Fibroblast of mammary gland (primary cell): ENCODE measurements around the gene CDK5RAP3.
"Not testable (repeated sequence)": the region's sequence is repeated elsewhere in the genome, so short reads cannot be mapped to it uniquely, and the experiment has no call there.

Experiments
- DNase-seq: peaks from one replicate; pipeline ENCODE4 v3.0.0-alpha.2; 2010; ENCODE audit warnings: low read depth
- H3K4me3 ChIP-seq: 2 replicates; pipeline ENCODE4 v1.5.1; 2011; ENCODE audit warnings: low read depth, mild to moderate bottlenecking, low read length, moderate library complexity; ENCODE audit not compliant: control insufficient read depth
- CTCF ChIP-seq: conservative IDR thresholded peaks from 2 replicates; pipeline ENCODE4 v1.5.1; 2011; ENCODE audit warnings: low read depth, low read length, inconsistent platforms; ENCODE audit not compliant: control insufficient read depth, insufficient read depth

Gene CDK5RAP3

GRCh38 chr17:47982091-47982617 lies 11.2 kb downstream of the CDK5RAP3 start:
- no peak for DNase-seq
- no peak for TF ChIP-seq CTCF
- no peak overlapping the region for H3K4me3 ChIP-seq

DNA sequence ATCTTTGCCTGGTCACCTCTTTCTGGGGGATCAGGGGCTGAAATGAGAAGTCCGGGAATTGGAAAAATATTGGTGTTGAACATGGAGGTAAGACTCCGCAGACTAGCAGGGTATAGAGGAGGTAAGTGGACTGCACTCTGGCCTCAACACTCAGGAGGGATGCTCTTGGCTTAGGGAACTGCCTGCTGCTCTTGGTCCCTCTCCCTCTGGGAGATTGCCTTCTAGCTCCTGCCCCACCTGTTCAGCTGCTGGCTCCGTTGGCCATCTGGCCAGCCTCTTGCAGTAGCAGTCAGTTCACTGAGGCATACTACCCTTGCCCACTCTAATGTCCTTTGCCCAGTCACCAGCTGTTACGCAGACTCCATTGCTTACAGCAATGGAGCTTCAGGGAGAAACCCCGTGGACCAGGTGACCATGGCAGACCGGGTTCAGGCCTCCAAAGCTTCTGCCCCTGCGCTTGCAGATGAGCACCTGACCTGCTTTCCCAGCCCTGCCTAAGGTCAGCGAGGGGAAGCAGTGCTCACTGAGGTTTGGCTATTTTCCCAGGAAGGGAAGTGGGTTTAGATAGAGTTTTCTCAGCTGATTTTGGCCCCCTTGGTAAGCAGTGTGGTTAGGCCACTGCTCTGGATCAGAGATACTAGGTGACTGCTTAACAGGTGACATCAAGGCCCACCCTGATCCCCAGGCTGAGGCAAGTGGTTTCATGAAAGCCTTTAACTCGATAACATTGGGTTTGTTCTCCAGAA lies 11.9 kb downstream of the CDK5RAP3 start:
- TF ChIP-seq CTCF = no peak
- DNase-seq = no peak
- H3K4me3 ChIP-seq = no peak overlapping the region

DNA sequence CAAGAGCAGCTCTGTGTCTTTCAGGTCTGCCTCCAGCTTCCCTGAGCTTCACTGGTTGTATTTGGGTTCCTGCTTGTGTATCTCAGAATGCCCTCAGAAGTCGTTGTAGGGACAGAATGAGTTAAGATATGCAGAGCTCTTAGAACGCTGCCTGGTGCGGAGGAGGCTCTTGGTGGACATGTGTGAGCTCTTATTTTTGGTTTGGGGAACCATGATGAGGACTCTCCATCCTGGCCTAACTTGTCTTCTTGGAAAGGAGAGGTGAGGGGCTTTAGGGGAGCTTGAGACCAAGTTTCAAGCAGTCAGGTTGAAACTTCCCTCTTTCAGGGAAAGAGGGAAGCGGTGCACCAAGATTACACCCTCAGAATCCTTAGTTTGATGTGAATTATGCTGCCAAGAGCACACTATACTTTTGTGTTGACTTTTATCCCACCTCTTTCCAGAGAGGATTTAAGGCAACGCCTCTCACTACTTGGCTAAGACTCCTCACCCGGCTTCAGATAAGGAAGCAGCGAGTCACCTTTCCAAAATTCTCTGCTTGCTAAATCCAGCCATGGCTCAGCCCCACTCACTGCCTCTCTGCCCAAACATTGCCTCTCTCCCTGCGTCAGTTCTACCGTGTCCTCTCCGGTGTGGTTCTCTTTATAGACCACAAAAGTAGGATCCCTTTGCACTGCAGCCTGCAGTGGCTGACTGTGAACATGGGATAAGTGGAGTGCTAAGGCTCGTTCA lies 12.7 kb downstream of the CDK5RAP3 start:
- TF ChIP-seq CTCF = no peak
- no peak for DNase-seq
- no peak overlapping the region for H3K4me3 ChIP-seq

GRCh38 chr17:47986520-47986919 lies 15.6 kb downstream of the CDK5RAP3 start:
- no peak for TF ChIP-seq CTCF
- H3K4me3 ChIP-seq = no peak overlapping the region
- DNase-seq = no peak

DNA sequence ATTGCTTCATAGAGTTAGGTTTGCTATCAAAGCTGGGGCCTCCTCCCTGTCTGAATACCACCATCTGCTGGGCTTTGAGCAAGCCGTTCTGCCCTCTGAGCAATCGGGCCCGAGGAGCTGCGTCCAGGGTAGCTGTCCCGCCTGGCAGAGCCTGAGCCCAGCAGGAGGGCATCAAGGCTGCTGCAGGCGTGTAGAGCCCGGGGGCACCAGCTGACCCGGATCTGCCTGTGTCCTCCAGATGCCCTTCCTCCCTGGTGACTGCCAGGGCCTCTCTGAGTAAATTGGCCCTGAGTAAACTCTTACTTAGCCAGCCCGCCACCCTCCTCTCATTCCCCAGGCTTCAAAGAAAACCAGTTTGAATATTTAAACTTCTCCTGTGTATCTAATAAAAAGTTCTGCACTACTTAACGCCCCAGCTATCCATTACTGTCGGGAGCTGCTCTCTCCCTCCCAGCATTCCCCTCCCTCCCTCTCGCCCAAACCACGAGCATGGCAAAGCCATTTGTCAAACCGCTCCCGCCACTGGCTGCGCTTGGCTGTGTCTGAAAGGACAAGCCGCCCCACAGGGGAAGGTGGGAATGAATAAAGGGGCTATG lies 16.4 kb downstream of the CDK5RAP3 start:
- no peak for DNase-seq

GRCh38 chr17:47988445-47988844 lies 17.5 kb downstream of the CDK5RAP3 start:
- not testable (repeated sequence) for H3K4me3 ChIP-seq, DNase-seq

More for the DNA sequence above, 16.4 kb downstream of the CDK5RAP3 start:
- no peak overlapping the region for H3K4me3 ChIP-seq
- no peak for TF ChIP-seq CTCF

DNA sequence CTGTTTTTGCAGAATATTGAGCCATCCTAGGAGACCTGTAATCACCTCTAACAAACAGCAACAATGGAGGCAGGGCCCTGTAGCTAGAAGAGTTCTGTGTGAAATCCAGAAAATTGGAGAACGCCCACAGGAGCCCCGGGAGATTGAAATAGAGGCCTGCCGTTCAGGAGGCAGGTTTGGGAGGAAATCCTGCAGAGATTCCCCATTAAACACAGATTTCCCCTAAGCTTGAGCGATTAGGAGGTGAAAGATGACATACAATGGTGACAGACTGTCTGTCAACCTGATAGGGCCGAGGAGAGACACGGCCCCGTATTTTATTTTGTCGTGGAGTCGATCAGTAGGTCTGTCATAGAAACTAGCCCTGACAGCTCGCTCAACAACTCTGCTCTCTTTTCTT lies 18.2 kb downstream of the CDK5RAP3 start:
- no peak for TF ChIP-seq CTCF
- no peak for DNase-seq
- H3K4me3 ChIP-seq = no peak overlapping the region
